A549 (cell line): ENCODE measurements around the gene RBMXL2. TPM values are rescaled to one million over a fixed set of nuclear protein-coding genes. Genes with fewer than 3 reads are reported as not detected.

Experiments
- ATAC-seq, 2 experiments: fragments of 200-7000 bp in 1 of 2; fragments of >200 bp in 1 of 2; cut with Nextera tagmentation in 1 of 2; cut with Tn5 transposase in 1 of 2; 3 replicates each; pipeline versions ENCODE4 v1.8.0 to v1.9.1; 2018 to 2020; ENCODE audit warnings: mild to moderate bottlenecking in 1 of 2, moderate library complexity in 1 of 2
- CTCF ChIA-PET: fragments of 300-600 bp; sonication (Branson Sonifier 250); formaldehyde crosslinking; extraction: SDS; loops from one replicate; lab custom pipeline; 2021; ENCODE audit warnings: antibody characterized with exemption, inconsistent platforms; lab: Yijun Ruan, JAX
- POLR2A ChIA-PET: fragments of 350-600 bp; formaldehyde crosslinking; extraction: SDS; loops from one replicate; lab custom pipeline; 2021; ENCODE audit warnings: antibody characterized with exemption, inconsistent platforms; lab: Yijun Ruan, JAX
- DNase-seq, 2 experiments: peaks; one replicate each; pipeline versions ENCODE4 v3.0.0 to v3.0.0-alpha.2; 2011 to 2016; ENCODE audit warnings: low read depth in 1 of 2, low spot score in 1 of 2
- FAIRE-seq: peaks from 2 replicates; lab custom pipeline; 2011; peaks lifted over from hg19 to GRCh38; lab: Jason Lieb, UNC
- H3K27ac ChIP-seq, 2 experiments: fragments of >200 bp; sonication (Bioruptor Twin); formaldehyde crosslinking; 3 replicates each; pipeline ENCODE4 v1.5.1; 2016 to 2017
- H3K4me1 ChIP-seq: fragments of >200 bp; sonication (Bioruptor Twin); formaldehyde crosslinking; 3 replicates; pipeline ENCODE4 v1.6.1; 2016
- H3K4me2 ChIP-seq: fragments of >200 bp; sonication (Bioruptor Twin); formaldehyde crosslinking; 3 replicates; pipeline ENCODE4 v1.6.1; 2016
- H3K4me3 ChIP-seq: fragments of >200 bp; sonication (Bioruptor Twin); formaldehyde crosslinking; 3 replicates; pipeline ENCODE4 v1.5.1; 2016
- H3K9me3 ChIP-seq: fragments of >200 bp; sonication (Bioruptor Twin); formaldehyde crosslinking; 3 replicates; pipeline ENCODE4 v1.6.1; 2016
- CTCF ChIP-seq: fragments of >200 bp; sonication (Bioruptor Twin); formaldehyde crosslinking; IDR thresholded peaks from 3 replicates; pipeline ENCODE4 v1.5.1; 2016
- EHF ChIP-seq: fragments of 250-450 bp; sonication (Bioruptor Pico); IDR thresholded peaks from 2 replicates; pipeline ENCODE4 v1.5.0; 2020; ENCODE audit warnings: mild to moderate bottlenecking
- EHMT2 ChIP-seq: fragments of 200-600 bp; sonication (generic); IDR thresholded peaks from 2 replicates; pipeline ENCODE4 v1.6.1; 2016; ENCODE audit warnings: antibody characterized with exemption, low read depth, mild to moderate bottlenecking, moderate library complexity
- FOSL2 ChIP-seq, 2 experiments: fragments of 450-650 bp in 1 of 2; fragments of >200 bp in 1 of 2; sonication (Bioruptor Twin) in 1 of 2; formaldehyde crosslinking; IDR thresholded peaks; 2 replicates each; pipeline versions ENCODE4 v1.5.0 to v1.6.1; 2016 to 2020; ENCODE audit warnings: mild to moderate bottlenecking in 1 of 2, moderate library complexity in 1 of 2
- FOXS1 ChIP-seq: fragments of 250-450 bp; sonication (Bioruptor Pico); IDR thresholded peaks from 2 replicates; pipeline ENCODE4 v1.5.0; 2020; ENCODE audit warnings: mild to moderate bottlenecking, moderate library complexity
- HEYL ChIP-seq: fragments of 250-450 bp; sonication (Bioruptor Pico); IDR thresholded peaks from 2 replicates; pipeline ENCODE4 v1.8.0; 2021; ENCODE audit warnings: mild to moderate bottlenecking, moderate library complexity
- HOXA7 ChIP-seq: fragments of 250-450 bp; sonication (Bioruptor Pico); IDR thresholded peaks from 2 replicates; pipeline ENCODE4 v1.5.0; 2020; ENCODE audit warnings: mild to moderate bottlenecking, moderate library complexity
- HOXB13 ChIP-seq: fragments of 250-450 bp; sonication (Bioruptor Pico); IDR thresholded peaks from 2 replicates; pipeline ENCODE4 v1.5.0; 2020; ENCODE audit warnings: low read depth, mild to moderate bottlenecking, moderate library complexity
- HOXB5 ChIP-seq: fragments of 250-450 bp; sonication (Bioruptor Pico); IDR thresholded peaks from 2 replicates; pipeline ENCODE4 v1.5.0; 2020; ENCODE audit warnings: mild to moderate bottlenecking, moderate library complexity
- JUN ChIP-seq, 2 experiments: fragments of >200 bp; sonication (Bioruptor Twin); formaldehyde crosslinking; IDR thresholded peaks; 2 replicates in 1 of 2; 3 replicates in 1 of 2; pipeline ENCODE4 v1.6.1; 2016 to 2017
- KDM5A ChIP-seq: fragments of 200-600 bp; sonication (generic); IDR thresholded peaks from 2 replicates; pipeline ENCODE4 v1.6.1; 2016; ENCODE audit warnings: antibody characterized with exemption, mild to moderate bottlenecking
- MYC ChIP-seq: IDR thresholded peaks from 2 replicates; pipeline ENCODE4 v1.6.1; 2012; ENCODE audit warnings: mild to moderate bottlenecking, inconsistent platforms, low read length, improper control_type of control experiment, borderline replicate concordance
- NFE2L2 ChIP-seq: fragments of 150-350 bp; conservative IDR thresholded peaks from 2 replicates; pipeline ENCODE4 v1.6.1; 2014; ENCODE audit warnings: low read length
- NR3C1 ChIP-seq: fragments of >200 bp; sonication (Bioruptor Twin); formaldehyde crosslinking; IDR thresholded peaks from 3 replicates; pipeline ENCODE4 v1.6.1; 2017
- PBX3 ChIP-seq: IDR thresholded peaks from 2 replicates; pipeline ENCODE4 v1.6.1; 2012
- PHF8 ChIP-seq: fragments of 200-600 bp; sonication (generic); IDR thresholded peaks from 2 replicates; pipeline ENCODE4 v1.6.1; 2016; ENCODE audit warnings: low read depth, mild to moderate bottlenecking, antibody characterized with exemption, moderate library complexity, borderline replicate concordance
- POLR2AphosphoS2 ChIP-seq: conservative IDR thresholded peaks from 2 replicates; pipeline ENCODE4 v1.6.1; 2012; ENCODE audit warnings: low read length, improper control_type of control experiment, inconsistent platforms
- RAD21 ChIP-seq, 2 experiments: fragments of >200 bp in 1 of 2; sonication (Bioruptor Twin) in 1 of 2; formaldehyde crosslinking in 1 of 2; IDR thresholded peaks in 1 of 2; conservative IDR thresholded peaks in 1 of 2; 2 replicates in 1 of 2; 3 replicates in 1 of 2; pipeline ENCODE4 v1.6.1; 2012 to 2018; ENCODE audit warnings: inconsistent platforms in 1 of 2
- SMC3 ChIP-seq: fragments of >200 bp; sonication (Bioruptor Twin); formaldehyde crosslinking; IDR thresholded peaks from 3 replicates; pipeline ENCODE4 v1.6.1; 2018; ENCODE audit warnings: inconsistent platforms
- SREBF2 ChIP-seq: fragments of 450-650 bp; IDR thresholded peaks from 2 replicates; pipeline ENCODE4 v1.6.1; 2014; ENCODE audit warnings: mild to moderate bottlenecking, moderate library complexity
- TFCP2L1 ChIP-seq: fragments of 250-450 bp; sonication (Bioruptor Pico); IDR thresholded peaks from 2 replicates; pipeline ENCODE4 v1.5.0; 2021; ENCODE audit warnings: mild to moderate bottlenecking
- WGBS: methylation state at CpG from one replicate; pipeline ENCODE4 v1.1.6; 2017; ENCODE audit errors: missing lambda C conversion rate; 5-methylcytosine and 5-hydroxymethylcytosine counted together
- polyA plus RNA-seq, 4 experiments: library from polyadenylated mRNA; depleted of rRNA in 3 of 4; stranded (reverse); fragments of >200 nt; fragmentation: RNase III in 1 of 4; extraction: RNeasy Plus Mini Kit Qiagen cat#74134 plus additional on column Dnase treatment in 1 of 4; gene quantifications; 2 replicates in 3 of 4; 3 replicates in 1 of 4; pipeline ENCODE4 v1.2.3, GENCODE V29; 2011 to 2017
- TF ChIP-seq, protein P1 (sequence below): fragments of >200 bp; sonication (Bioruptor Twin); formaldehyde crosslinking; IDR thresholded peaks from 3 replicates; pipeline ENCODE4 v1.6.1; 2016
- TF ChIP-seq, protein P2 (sequence below): fragments of 250-450 bp; sonication (Bioruptor Pico); IDR thresholded peaks from 2 replicates; pipeline ENCODE4 v1.5.0; 2020; ENCODE audit warnings: low read depth, mild to moderate bottlenecking, moderate library complexity
- TF ChIP-seq, protein P3 (sequence below): fragments of >200 bp; sonication (Bioruptor Twin); formaldehyde crosslinking; IDR thresholded peaks from 2 replicates; pipeline ENCODE4 v1.6.1; 2016
- TF ChIP-seq, protein P4 (sequence below): fragments of 200-600 bp; sonication (generic); IDR thresholded peaks from 2 replicates; pipeline ENCODE4 v1.6.1; 2016; ENCODE audit warnings: antibody characterized with exemption, mild to moderate bottlenecking, moderate library complexity

RBMXL2 gene
- polyA plus RNA-seq, 2 of the 4 experiments (the other 2 are of a cell fraction) = not detected

GRCh38 chr11:7098235-7098832 is 9.5 kb downstream of the RBMXL2 start:
- Histone ChIP-seq H3K4me3 (no peak overlapping the region), H3K9me3 (no peaks in the 10 kb centered on the region)
- peak; percentile 95 for FAIRE-seq
- 2% methylated on average over 2 of the region's 2 CpGs for WGBS
- peak; percentile 90 to 95 for ATAC-seq
- TF ChIP-seq MYC (no peak), TFCP2L1 (CRISPR knock-in tag) (no peak), RAD21 (conservative IDR thresholded peaks at IDR 0.05 in 1 of 2, IDR thresholded peaks at IDR 0.05 in 1 of 2) (peak; percentile 87 to 91), PBX3 (no peak), EHMT2 (no peak), POLR2AphosphoS2 (no peak), HOXB5 (no peak), HOXB13 (CRISPR knock-in tag) (no peak), NR3C1 (no peak), HEYL (no peak), KDM5A (no peak), SREBF2 (no peak), SMC3 (peak; percentile 75), HOXA7 (no peak), NFE2L2 (no peak), CTCF (peak; percentile 87), JUN (IDR thresholded peaks at IDR 0.05) (no peak), PHF8 (no peak), FOSL2 (IDR thresholded peaks at IDR 0.05) (no peak), FOSL2 (CRISPR knock-in tag; IDR thresholded peaks at IDR 0.05) (no peak), EHF (CRISPR knock-in tag) (no peak), FOXS1 (CRISPR knock-in tag) (no peak)
- TF ChIP-seq, protein P1, sequence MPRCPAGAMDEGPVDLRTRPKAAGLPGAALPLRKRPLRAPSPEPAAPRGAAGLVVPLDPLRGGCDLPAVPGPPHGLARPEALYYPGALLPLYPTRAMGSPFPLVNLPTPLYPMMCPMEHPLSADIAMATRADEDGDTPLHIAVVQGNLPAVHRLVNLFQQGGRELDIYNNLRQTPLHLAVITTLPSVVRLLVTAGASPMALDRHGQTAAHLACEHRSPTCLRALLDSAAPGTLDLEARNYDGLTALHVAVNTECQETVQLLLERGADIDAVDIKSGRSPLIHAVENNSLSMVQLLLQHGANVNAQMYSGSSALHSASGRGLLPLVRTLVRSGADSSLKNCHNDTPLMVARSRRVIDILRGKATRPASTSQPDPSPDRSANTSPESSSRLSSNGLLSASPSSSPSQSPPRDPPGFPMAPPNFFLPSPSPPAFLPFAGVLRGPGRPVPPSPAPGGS = no peak
- TF ChIP-seq, protein P2, sequence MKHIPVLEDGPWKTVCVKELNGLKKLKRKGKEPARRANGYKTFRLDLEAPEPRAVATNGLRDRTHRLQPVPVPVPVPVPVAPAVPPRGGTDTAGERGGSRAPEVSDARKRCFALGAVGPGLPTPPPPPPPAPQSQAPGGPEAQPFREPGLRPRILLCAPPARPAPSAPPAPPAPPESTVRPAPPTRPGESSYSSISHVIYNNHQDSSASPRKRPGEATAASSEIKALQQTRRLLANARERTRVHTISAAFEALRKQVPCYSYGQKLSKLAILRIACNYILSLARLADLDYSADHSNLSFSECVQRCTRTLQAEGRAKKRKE (CRISPR knock-in tag) = no peak
- TF ChIP-seq, protein P3, sequence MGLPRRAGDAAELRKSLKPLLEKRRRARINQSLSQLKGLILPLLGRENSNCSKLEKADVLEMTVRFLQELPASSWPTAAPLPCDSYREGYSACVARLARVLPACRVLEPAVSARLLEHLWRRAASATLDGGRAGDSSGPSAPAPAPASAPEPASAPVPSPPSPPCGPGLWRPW = no peak
- TF ChIP-seq, protein P4, sequence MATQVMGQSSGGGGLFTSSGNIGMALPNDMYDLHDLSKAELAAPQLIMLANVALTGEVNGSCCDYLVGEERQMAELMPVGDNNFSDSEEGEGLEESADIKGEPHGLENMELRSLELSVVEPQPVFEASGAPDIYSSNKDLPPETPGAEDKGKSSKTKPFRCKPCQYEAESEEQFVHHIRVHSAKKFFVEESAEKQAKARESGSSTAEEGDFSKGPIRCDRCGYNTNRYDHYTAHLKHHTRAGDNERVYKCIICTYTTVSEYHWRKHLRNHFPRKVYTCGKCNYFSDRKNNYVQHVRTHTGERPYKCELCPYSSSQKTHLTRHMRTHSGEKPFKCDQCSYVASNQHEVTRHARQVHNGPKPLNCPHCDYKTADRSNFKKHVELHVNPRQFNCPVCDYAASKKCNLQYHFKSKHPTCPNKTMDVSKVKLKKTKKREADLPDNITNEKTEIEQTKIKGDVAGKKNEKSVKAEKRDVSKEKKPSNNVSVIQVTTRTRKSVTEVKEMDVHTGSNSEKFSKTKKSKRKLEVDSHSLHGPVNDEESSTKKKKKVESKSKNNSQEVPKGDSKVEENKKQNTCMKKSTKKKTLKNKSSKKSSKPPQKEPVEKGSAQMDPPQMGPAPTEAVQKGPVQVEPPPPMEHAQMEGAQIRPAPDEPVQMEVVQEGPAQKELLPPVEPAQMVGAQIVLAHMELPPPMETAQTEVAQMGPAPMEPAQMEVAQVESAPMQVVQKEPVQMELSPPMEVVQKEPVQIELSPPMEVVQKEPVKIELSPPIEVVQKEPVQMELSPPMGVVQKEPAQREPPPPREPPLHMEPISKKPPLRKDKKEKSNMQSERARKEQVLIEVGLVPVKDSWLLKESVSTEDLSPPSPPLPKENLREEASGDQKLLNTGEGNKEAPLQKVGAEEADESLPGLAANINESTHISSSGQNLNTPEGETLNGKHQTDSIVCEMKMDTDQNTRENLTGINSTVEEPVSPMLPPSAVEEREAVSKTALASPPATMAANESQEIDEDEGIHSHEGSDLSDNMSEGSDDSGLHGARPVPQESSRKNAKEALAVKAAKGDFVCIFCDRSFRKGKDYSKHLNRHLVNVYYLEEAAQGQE = no peak
- TF ChIP-seq, all 56 proteins: peak for 3
- Histone ChIP-seq H3K27ac (no peak overlapping the region), H3K4me2 (no peak overlapping the region), H3K4me1 (no peaks in the 10 kb centered on the region)
- peak; percentile 35 to 60 for DNase-seq
- CTCF ChIA-PET = interaction anchor here (0.6 to 5.1 kb wide), 39 partner anchors 10 to 994 kb away, joined by 3 to 40 read pairs (median 4); partner anchors contain the start of genes EIF3F, PPFIBP2 and RBMXL2
- POLR2A ChIA-PET = interaction anchor here (0.9 kb wide), 1 partner anchor 889 kb away, joined by 3 read pairs; the partner anchor contains the start of gene EIF3F
